GM12875 (cell line): ENCODE data around the gene PDE4D.

Experiments
- H3K4me3 ChIP-seq: one replicate; pipeline ENCODE4 v1.5.1; 2011; ENCODE audit warnings: low read depth, low read length, control low read depth
- TF ChIP-seq, protein P1 (sequence below): IDR thresholded peaks from 2 replicates; pipeline ENCODE4 v1.5.1; 2011; ENCODE audit warnings: low read depth, mild to moderate bottlenecking, control low read depth, inconsistent platforms, low read length, moderate library complexity, borderline replicate concordance; ENCODE audit not compliant: insufficient read depth

PDE4D gene

DNA sequence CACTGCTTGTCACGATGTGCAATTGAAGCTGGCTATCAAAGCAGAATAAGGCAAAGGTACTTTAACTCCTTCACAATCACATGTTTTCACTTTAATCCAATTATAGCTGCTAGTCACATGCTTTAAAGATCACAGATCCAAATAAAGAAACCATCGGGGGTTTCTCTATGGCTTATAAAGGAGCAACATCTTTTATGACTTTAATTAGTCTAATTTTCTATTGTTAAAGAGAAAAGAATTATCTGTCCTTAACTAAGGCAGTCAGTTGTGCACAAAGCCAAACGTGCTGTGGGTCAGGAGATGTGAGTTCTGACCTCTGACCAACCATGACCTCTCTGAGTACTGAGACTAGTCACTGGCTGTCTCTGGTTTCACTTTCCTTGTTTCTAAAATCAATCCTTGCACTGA is 749.6 kb downstream of the PDE4D start:
- H3K4me3 ChIP-seq: no peak overlapping the region
- TF ChIP-seq, protein P1, sequence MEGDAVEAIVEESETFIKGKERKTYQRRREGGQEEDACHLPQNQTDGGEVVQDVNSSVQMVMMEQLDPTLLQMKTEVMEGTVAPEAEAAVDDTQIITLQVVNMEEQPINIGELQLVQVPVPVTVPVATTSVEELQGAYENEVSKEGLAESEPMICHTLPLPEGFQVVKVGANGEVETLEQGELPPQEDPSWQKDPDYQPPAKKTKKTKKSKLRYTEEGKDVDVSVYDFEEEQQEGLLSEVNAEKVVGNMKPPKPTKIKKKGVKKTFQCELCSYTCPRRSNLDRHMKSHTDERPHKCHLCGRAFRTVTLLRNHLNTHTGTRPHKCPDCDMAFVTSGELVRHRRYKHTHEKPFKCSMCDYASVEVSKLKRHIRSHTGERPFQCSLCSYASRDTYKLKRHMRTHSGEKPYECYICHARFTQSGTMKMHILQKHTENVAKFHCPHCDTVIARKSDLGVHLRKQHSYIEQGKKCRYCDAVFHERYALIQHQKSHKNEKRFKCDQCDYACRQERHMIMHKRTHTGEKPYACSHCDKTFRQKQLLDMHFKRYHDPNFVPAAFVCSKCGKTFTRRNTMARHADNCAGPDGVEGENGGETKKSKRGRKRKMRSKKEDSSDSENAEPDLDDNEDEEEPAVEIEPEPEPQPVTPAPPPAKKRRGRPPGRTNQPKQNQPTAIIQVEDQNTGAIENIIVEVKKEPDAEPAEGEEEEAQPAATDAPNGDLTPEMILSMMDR: no peak

DNA sequence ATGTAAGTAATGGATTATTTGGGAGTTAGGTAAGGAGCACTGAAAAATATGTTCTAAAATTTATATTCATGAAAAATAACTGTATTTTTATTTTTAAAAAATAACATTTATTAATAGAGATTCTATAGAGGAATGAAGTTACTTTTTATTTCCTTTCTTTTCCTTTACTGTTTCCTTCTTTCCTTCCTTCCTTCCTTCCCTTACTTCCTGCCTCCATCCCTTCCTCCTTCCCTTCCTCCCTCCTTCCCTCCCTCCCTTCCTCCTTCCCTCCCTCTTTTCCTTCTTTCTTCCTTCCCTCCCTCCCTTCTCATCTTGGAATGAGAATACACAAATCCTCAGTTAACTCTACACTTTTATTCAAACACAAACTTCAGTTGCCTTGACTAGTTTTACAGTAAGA is 750.6 kb downstream of the PDE4D start:
- TF ChIP-seq, protein P1: no peak
- no peak overlapping the region for H3K4me3 ChIP-seq

DNA sequence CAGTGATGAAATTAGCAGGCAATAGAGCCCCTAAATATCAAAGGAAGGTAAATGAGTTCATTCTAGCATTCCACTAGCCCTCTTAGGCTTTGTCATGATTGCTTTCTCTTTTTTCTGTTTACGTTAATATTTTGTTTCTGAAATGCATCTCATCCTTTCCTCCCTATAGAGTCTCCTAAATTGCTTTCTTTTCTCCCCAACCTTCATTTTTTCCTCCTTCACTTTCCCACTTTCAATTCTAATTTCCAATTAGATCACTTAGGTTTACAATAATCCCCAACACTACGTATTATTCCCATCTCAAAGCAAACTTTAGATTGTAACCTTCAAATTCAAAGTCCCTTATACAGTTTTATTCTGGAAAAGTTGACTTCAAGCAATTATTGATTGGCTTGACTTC is 751.4 kb downstream of the PDE4D start:
- no peak overlapping the region for H3K4me3 ChIP-seq
- TF ChIP-seq, protein P1: no peak

DNA sequence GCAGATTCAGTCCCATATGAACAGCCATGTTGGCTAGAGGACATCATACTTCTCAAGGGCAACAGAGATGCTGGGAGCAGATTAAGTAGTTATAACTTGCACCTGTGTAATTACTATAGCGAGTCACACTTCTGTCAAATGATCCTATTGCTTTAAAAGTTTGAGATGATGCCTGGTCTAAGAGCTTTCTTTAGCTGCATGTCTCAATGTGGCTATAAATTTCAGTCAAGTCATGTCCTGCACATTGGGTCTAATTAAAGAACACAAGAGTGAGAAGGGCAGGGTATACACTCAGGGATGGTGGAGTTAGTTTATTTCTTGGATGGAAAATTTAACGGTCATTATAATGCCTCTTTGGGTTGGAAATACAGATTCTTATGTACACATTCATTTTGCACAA is 753.4 kb downstream of the PDE4D start:
- H3K4me3 ChIP-seq: no peak overlapping the region
- TF ChIP-seq, protein P1: no peak

DNA sequence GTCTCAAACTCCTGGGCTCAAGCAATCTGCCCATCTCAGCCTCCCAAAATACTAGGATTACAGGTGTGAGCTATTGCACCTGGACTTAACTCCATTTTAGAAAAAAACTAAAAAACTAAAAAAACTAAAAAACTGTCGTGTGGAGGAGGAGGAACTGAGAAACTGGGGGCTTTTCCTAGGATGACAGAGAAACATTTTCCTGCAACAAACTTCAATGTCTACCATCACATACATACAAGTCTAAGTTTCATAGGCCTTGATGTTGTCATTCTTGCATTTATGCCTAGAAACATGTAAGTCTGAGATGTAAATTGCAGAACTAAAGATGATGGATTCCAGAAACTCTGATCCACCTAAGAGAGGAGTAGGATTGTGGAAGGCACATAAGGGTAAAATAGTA is 753.8 kb downstream of the PDE4D start:
- no peak overlapping the region for H3K4me3 ChIP-seq
- TF ChIP-seq, protein P1: no peak

DNA sequence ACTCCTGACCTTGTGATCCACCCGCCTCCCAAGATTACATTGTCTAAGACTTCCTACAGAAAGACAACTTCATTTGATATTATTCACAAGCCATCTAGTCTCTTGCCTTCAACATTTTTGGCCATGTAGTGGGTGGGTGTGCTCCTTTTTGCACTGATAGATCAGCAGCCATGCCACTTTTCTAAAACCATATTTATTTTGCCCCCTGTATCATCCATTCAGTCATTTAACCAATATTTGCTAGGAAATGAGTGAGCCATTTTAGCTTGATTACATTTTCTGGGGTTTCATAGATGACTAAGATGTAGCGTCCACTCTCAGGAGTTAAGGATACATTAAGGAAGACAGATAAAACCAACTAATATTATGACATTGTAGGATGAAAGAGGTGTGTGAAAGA is 755.0 kb downstream of the PDE4D start:
- TF ChIP-seq, protein P1: no peak

DNA sequence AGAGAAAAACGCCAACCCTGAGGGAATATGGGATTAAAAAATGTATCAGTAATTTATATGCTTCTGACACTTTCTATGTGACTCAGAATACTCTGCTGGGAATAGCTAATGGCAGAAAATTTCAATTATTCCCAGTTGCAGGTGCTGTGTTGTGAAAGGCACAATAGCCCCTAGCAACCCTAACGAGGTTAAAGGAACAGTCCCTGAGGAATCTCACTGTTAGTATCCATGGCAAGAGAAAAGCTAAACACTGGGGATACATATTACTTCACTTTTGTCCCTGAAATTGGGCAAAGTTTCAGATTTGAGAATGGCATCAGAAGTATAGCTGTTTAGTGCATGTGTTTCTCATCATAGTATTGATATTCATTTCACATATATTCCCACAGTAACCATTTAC is 755.7 kb downstream of the PDE4D start:
- no peak overlapping the region for H3K4me3 ChIP-seq
- TF ChIP-seq, protein P1: no peak

More for the DNA sequence above, 755.0 kb downstream of the PDE4D start:
- H3K4me3 ChIP-seq: no peak overlapping the region
